HepG2 (cell line): ENCODE results near the gene TPRN. TPM values are rescaled to one million over a fixed set of nuclear protein-coding genes. Genes with fewer than 3 reads are reported as not detected.

ENCODE experiments used
- ATF6 ChIP-seq: sonication (generic); formaldehyde crosslinking; conservative IDR thresholded peaks from 2 replicates; pipeline ENCODE4 v1.4.0; 2020; ENCODE audit warnings: missing genetic modification reagents
- CBX5 ChIP-seq: sonication (generic); formaldehyde crosslinking; IDR thresholded peaks from 2 replicates; pipeline ENCODE4 v1.4.0; 2020; ENCODE audit warnings: missing genetic modification reagents, borderline replicate concordance
- FOXO4 ChIP-seq: sonication (generic); formaldehyde crosslinking; conservative IDR thresholded peaks from 2 replicates; pipeline ENCODE4 v1.8.1; 2023; ENCODE audit warnings: missing genetic modification reagents
- HNRNPH1 ChIP-seq: fragments of 200-400 bp; formaldehyde crosslinking; optimal IDR thresholded peaks from 2 replicates; pipeline ENCODE3; 2017; ENCODE audit warnings: mild to moderate bottlenecking, low read depth, low read length
- NCOA1 ChIP-seq: sonication (generic); formaldehyde crosslinking; IDR thresholded peaks from 2 replicates; pipeline ENCODE4 v1.9.0; 2021; ENCODE audit warnings: missing genetic modification reagents
- PHF21A ChIP-seq: sonication (generic); formaldehyde crosslinking; IDR thresholded peaks from 2 replicates; pipeline ENCODE4 v1.5.0; 2020; ENCODE audit warnings: mild to moderate bottlenecking, missing genetic modification reagents
- RARG ChIP-seq: sonication (generic); formaldehyde crosslinking; IDR thresholded peaks from 2 replicates; pipeline ENCODE4 v1.4.0; 2020; ENCODE audit warnings: low read depth, mild to moderate bottlenecking, missing genetic modification reagents
- SMYD3 ChIP-seq: sonication (generic); formaldehyde crosslinking; IDR thresholded peaks from 2 replicates; pipeline ENCODE4 v1.8.1; 2023; ENCODE audit warnings: mild to moderate bottlenecking, missing genetic modification reagents
- TEF ChIP-seq: sonication (generic); formaldehyde crosslinking; IDR thresholded peaks from 2 replicates; pipeline ENCODE4 v1.5.0; 2020; ENCODE audit warnings: missing genetic modification reagents
- TFDP1 ChIP-seq: IDR thresholded peaks from 2 replicates; pipeline ENCODE4 v1.6.1; 2016; ENCODE audit warnings: missing compliant biosample characterization, missing genetic modification reagents, borderline replicate concordance
- ZNF136 ChIP-seq: sonication (generic); formaldehyde crosslinking; IDR thresholded peaks from 2 replicates; pipeline ENCODE4 v1.8.1; 2022; ENCODE audit warnings: low read depth, mild to moderate bottlenecking, moderate library complexity, missing genetic modification reagents
- ZSCAN25 ChIP-seq: sonication (generic); formaldehyde crosslinking; IDR thresholded peaks from 2 replicates; pipeline ENCODE4 v1.8.0; 2022; ENCODE audit warnings: mild to moderate bottlenecking, missing genetic modification reagents
- polyA plus RNA-seq, 8 experiments: library from polyadenylated mRNA; depleted of rRNA in 3 of 8; stranded (reverse) in 7 of 8; unstranded in 1 of 8; fragments of >200 nt; fragmentation: Illumina TruSeq in 4 of 8; extraction: Trizol in 4 of 8; gene quantifications; 2 replicates each; pipeline versions ENCODE4 v1.2.1 to v1.2.3, GENCODE V29; 2011 to 2016; ENCODE audit warnings: low read depth in 4 of 8, missing spikeins in 1 of 8, mixed read lengths in 1 of 8; ENCODE audit not compliant: insufficient read depth in 1 of 8
- total RNA-seq, 5 experiments: library from RNA; depleted of rRNA; stranded (reverse); fragments of >200 nt; fragmentation: Illumina TruSeq; extraction: Trizol; gene quantifications; 2 replicates each; pipeline ENCODE4 v1.2.3, GENCODE V29; 2016; ENCODE audit warnings: low read depth in 1 of 5
- TF ChIP-seq, protein P1 (sequence below): sonication (generic); formaldehyde crosslinking; conservative IDR thresholded peaks from 2 replicates; pipeline ENCODE4 v1.4.0; 2020; ENCODE audit warnings: mild to moderate bottlenecking, missing genetic modification reagents, moderate library complexity
- TF ChIP-seq, protein P2 (sequence below): sonication (generic); formaldehyde crosslinking; IDR thresholded peaks from 2 replicates; pipeline ENCODE4 v1.8.1; 2023; ENCODE audit warnings: missing genetic modification reagents, mild to moderate bottlenecking, borderline replicate concordance
- TF ChIP-seq, protein P3 (sequence below): sonication (generic); formaldehyde crosslinking; IDR thresholded peaks from 2 replicates; pipeline ENCODE4 v1.4.0; 2020; ENCODE audit warnings: mild to moderate bottlenecking, missing genetic modification reagents
- TF ChIP-seq, protein P4 (sequence below): sonication (generic); formaldehyde crosslinking; IDR thresholded peaks from 2 replicates; pipeline ENCODE4 v1.5.0; 2020; ENCODE audit warnings: missing genetic modification reagents

Gene TPRN
- total and polyA plus RNA-seq, 2 of the 13 experiments (the other 11 are each of a cell fraction or from before 2014, with no cell fraction given): 10.1 to 19.2 TPM

- TF ChIP-seq, protein P1, sequence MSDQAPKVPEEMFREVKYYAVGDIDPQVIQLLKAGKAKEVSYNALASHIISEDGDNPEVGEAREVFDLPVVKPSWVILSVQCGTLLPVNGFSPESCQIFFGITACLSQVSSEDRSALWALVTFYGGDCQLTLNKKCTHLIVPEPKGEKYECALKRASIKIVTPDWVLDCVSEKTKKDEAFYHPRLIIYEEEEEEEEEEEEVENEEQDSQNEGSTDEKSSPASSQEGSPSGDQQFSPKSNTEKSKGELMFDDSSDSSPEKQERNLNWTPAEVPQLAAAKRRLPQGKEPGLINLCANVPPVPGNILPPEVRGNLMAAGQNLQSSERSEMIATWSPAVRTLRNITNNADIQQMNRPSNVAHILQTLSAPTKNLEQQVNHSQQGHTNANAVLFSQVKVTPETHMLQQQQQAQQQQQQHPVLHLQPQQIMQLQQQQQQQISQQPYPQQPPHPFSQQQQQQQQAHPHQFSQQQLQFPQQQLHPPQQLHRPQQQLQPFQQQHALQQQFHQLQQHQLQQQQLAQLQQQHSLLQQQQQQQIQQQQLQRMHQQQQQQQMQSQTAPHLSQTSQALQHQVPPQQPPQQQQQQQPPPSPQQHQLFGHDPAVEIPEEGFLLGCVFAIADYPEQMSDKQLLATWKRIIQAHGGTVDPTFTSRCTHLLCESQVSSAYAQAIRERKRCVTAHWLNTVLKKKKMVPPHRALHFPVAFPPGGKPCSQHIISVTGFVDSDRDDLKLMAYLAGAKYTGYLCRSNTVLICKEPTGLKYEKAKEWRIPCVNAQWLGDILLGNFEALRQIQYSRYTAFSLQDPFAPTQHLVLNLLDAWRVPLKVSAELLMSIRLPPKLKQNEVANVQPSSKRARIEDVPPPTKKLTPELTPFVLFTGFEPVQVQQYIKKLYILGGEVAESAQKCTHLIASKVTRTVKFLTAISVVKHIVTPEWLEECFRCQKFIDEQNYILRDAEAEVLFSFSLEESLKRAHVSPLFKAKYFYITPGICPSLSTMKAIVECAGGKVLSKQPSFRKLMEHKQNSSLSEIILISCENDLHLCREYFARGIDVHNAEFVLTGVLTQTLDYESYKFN (CRISPR knock-in tag): no peak
- TF ChIP-seq, protein P2, sequence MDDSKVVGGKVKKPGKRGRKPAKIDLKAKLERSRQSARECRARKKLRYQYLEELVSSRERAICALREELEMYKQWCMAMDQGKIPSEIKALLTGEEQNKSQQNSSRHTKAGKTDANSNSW: no peak
- TF ChIP-seq SMYD3 (CRISPR knock-in tag) (no peak), RARG (CRISPR knock-in tag) (no peak), NCOA1 (CRISPR knock-in tag) (peak; percentile 90), CBX5 (CRISPR knock-in tag) (peak; percentile 48; the same call in 1 of the 2 replicates), ZNF136 (CRISPR knock-in tag) (no peak), ZSCAN25 (peak; percentile 55), TEF (CRISPR knock-in tag) (no peak), TFDP1 (no peak), PHF21A (CRISPR knock-in tag) (no peak), HNRNPH1 (no peak), FOXO4 (CRISPR knock-in tag) (0 out of 2 replicates have a peak, but pooled peaks have one; percentile 92), ATF6 (CRISPR knock-in tag) (no peak)
- TF ChIP-seq, protein P3, sequence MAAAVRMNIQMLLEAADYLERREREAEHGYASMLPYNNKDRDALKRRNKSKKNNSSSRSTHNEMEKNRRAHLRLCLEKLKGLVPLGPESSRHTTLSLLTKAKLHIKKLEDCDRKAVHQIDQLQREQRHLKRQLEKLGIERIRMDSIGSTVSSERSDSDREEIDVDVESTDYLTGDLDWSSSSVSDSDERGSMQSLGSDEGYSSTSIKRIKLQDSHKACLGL (CRISPR knock-in tag): no peak
- TF ChIP-seq, protein P4, sequence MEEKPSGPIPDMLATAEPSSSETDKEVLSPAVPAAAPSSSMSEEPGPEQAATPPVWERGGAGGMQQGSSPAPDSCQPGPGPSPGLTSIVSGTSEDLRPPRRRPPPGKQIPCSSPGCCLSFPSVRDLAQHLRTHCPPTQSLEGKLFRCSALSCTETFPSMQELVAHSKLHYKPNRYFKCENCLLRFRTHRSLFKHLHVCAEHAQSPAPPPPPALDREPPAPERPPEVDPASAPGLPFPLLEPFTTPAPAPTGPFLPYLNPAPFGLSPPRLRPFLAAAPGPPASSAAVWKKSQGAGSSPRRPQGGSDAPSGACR (CRISPR knock-in tag): peak; percentile 62; the same call in 1 of the 2 replicates
Measured at GRCh38 chr9:137227054-137227852, 26.7 kb upstream of the TPRN start, which contains the start of gene RNF224 (continued).
